OCI-LY1 (cell line): Measurements from ENCODE around the gene RERE.

Source experiments
- EZH2 ChIP-seq: fragments of 200-600 bp; sonication (generic), shearing (Covaris generic); IDR thresholded peaks from 2 replicates; pipeline ENCODE4 v1.8.0; 2017; ENCODE audit warnings: borderline replicate concordance, mixed run types, mild to moderate bottlenecking, antibody characterized with exemption, low read length, moderate library complexity, mixed read lengths
- TF ChIP-seq, protein P1 (sequence below): fragments of 200-600 bp; sonication (generic), shearing (Covaris generic); IDR thresholded peaks from 2 replicates; pipeline ENCODE4 v1.5.1; 2017; ENCODE audit warnings: mild to moderate bottlenecking, antibody characterized with exemption, low read length, moderate library complexity, mixed read lengths

DNA sequence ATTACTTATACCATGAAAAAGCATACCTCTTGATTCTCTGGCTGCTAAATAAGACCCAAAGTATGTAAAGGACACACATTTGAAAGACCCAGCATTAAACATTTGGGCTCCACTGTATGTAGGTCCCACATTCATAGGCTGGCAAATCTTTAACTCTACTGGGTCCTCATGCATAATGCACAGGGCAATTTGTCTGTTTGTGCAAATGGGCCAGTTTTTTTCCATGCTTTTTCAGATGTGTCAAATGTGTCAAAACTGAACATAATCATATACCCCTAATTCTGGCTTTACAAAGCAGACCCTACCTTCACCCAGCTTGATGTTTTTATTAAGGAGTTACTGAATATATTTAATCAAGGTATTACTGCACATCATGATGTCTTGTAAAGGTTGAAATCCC lies 63.7 kb downstream of the RERE start:
- TF ChIP-seq, protein P1, sequence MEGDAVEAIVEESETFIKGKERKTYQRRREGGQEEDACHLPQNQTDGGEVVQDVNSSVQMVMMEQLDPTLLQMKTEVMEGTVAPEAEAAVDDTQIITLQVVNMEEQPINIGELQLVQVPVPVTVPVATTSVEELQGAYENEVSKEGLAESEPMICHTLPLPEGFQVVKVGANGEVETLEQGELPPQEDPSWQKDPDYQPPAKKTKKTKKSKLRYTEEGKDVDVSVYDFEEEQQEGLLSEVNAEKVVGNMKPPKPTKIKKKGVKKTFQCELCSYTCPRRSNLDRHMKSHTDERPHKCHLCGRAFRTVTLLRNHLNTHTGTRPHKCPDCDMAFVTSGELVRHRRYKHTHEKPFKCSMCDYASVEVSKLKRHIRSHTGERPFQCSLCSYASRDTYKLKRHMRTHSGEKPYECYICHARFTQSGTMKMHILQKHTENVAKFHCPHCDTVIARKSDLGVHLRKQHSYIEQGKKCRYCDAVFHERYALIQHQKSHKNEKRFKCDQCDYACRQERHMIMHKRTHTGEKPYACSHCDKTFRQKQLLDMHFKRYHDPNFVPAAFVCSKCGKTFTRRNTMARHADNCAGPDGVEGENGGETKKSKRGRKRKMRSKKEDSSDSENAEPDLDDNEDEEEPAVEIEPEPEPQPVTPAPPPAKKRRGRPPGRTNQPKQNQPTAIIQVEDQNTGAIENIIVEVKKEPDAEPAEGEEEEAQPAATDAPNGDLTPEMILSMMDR: no peak
- TF ChIP-seq EZH2: no peak
